HG03457 (cell line): ENCODE results near the gene HSD17B7.
"Not testable (repeated sequence)": the region's sequence is repeated elsewhere in the genome, so short reads cannot be mapped to it uniquely, and the experiment has no call there.

Experiments
- ATAC-seq: cut with Tn5 transposase; IDR thresholded peaks from one replicate; pipeline ENCODE4 v1.9.1; 2021; ENCODE audit warnings: moderate number of reproducible peaks; ENCODE audit not compliant: unreplicated experiment

Gene HSD17B7

GRCh38 chr1:162807503-162807902 lies 17.0 kb downstream of the HSD17B7 start:
- not testable (repeated sequence) for ATAC-seq

GRCh38 chr1:162812357-162812756 lies 21.9 kb downstream of the HSD17B7 start:
- not testable (repeated sequence) for ATAC-seq

- not testable (repeated sequence) for ATAC-seq
Measured at GRCh38 chr1:162818136-162818535, 27.6 kb downstream of the HSD17B7 start.

GRCh38 chr1:162818666-162819065 lies 28.2 kb downstream of the HSD17B7 start:
- not testable (repeated sequence) for ATAC-seq

- ATAC-seq = no peak
Measured at GRCh38 chr1:162822391-162823200, 32.1 kb downstream of the HSD17B7 start.

GRCh38 chr1:162823231-162823630 lies 32.7 kb downstream of the HSD17B7 start:
- ATAC-seq = no peak

- no peak for ATAC-seq
Measured at GRCh38 chr1:162823771-162824525, 33.4 kb downstream of the HSD17B7 start.

- ATAC-seq = no peak
Measured at GRCh38 chr1:162829268-162829667, 38.8 kb downstream of the HSD17B7 start.

GRCh38 chr1:162832470-162832869 lies 42.0 kb downstream of the HSD17B7 start:
- no peak for ATAC-seq

GRCh38 chr1:162835157-162835899 lies 44.8 kb downstream of the HSD17B7 start:
- peak; percentile 86 for ATAC-seq

- ATAC-seq = no peak
Measured at GRCh38 chr1:162838863-162839262, 48.4 kb downstream of the HSD17B7 start.

- no peak for ATAC-seq
Measured at GRCh38 chr1:162840250-162840839, 49.8 kb downstream of the HSD17B7 start.

GRCh38 chr1:162844153-162844552 lies 53.7 kb downstream of the HSD17B7 start:
- no peak for ATAC-seq

- no peak for ATAC-seq
Measured at GRCh38 chr1:162846256-162847212, 56.0 kb downstream of the HSD17B7 start.

GRCh38 chr1:162847839-162848453 lies 57.4 kb downstream of the HSD17B7 start:
- ATAC-seq = no peak

- no peak for ATAC-seq
Measured at GRCh38 chr1:162849711-162850110, 59.2 kb downstream of the HSD17B7 start.

- ATAC-seq = no peak
Measured at GRCh38 chr1:162851341-162851740, 60.8 kb downstream of the HSD17B7 start.

- ATAC-seq = no peak
Measured at GRCh38 chr1:162854245-162854882, 63.9 kb downstream of the HSD17B7 start.
